GM18519 (cell line): ENCODE data around the gene CDC37L1.
A peak's percentile ranks its signal among the peaks of the same experiment; 100 is the strongest.

Experiments used
- ATAC-seq: cut with Tn5 transposase; IDR thresholded peaks from one replicate; pipeline ENCODE4 v1.9.1; 2021; ENCODE audit warnings: mild to moderate bottlenecking, moderate library complexity; ENCODE audit not compliant: unreplicated experiment, low FRiP score

Gene CDC37L1

DNA sequence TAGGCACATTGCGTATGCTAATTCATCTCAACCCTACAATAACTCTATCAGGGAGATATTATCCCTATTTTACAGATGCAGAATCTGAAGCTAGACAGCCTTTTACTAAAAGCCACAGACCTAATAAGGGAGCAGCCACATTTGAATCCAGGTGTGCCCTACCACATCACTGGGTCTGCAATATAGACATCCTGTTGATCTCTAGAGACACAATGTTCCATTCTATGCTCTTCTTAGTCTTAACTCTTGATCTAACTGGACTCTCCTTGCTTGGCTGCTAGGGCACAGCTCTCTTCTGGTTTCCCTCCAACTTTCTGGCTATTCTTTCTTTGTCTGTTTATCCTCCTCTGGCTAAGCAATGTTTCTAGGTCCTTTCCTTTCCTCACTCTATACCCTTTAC is 11.7 kb upstream of the CDC37L1 start:
- no peak for ATAC-seq

DNA sequence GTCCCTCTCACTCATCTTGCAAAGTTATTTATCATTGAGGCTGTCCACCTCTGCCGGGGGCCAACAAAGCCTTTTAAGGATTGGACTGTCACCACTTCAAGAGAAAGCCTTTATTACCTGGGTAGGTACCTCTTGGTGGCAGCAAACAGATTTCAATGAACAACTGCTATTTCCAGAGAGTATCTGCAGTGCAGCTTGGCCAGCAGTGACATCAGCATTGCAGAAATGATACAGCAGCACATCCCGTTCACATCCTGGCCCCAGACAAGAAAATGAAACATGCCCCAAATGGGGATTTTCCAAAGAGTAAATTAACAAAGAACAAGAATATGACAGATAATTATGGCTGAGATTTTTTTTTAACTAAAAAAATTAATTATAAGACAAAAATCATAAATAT is 10.8 kb upstream of the CDC37L1 start:
- no peak for ATAC-seq

DNA sequence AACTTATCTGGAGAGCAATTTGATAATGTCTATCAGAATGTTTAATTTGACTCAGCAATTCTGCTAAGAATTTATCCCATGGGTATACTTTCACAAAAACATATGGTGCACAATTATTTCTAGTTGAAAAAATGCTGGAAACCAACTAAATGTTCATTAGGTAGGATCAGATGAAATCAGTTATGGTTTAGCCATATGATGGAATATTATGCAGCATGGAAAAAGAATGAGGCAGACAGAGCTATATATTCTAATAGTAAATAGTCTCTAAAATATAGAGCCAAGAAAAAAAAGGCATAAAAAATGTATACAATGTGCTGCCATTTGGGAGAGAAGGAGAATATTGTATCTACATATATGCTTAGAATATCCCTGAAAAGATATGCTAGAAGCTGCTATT is 9.5 kb upstream of the CDC37L1 start:
- no peak for ATAC-seq

DNA sequence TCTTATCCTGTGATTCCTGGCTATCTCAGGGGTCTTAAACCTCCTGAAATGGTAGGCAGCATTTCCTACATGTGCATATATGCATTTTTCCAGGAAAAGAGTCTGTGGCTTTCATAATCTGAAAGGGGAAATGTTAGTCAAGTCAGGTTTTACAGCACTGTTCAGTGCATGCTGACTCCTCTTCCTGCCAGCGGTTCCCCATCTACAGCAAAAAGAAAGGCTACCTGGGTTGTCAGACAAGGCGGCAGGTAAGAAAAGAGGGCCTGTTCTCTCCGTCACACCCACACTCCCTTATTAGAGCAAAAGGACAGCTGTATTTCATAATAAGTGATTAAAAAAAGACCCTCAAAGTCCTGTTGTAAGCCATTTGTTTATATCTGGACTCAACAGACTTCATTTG is 8.8 kb upstream of the CDC37L1 start:
- no peak for ATAC-seq

DNA sequence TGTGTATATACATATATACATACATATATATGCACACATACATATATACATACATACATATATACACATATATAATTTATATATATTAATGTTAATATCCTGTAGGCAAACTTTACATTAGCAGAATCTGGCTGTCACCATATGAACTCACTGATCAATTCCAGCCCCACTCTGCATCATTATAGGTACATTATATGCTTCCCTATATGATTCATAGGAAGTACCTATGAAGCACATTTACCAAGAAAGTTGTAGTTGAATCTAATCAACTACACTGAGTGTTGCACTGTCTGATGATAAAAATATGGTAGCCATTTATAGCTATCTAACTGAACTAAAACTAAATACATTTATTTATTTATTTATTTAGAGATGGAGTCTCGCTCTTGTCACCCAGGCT is 7.6 kb upstream of the CDC37L1 start:
- ATAC-seq = no peak

DNA sequence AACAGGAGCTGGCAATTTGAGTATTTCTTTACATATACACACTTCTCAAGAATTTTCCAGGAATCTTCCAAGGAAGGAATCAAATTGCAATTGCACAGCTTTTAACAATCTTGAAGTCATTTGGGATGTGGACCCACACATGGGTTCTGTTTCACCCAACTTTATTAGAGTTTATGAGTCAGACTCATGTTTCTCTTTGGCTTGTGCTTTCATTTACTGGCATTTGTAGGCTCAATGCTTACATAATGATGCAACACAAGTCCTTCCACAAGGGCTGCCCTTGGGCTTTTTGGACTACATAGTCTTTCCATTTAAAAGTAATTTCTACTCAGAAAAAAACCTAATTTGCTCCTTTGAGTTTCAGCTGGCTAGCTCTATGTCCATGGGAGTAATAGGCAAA is 4.6 kb upstream of the CDC37L1 start:
- ATAC-seq = no peak

DNA sequence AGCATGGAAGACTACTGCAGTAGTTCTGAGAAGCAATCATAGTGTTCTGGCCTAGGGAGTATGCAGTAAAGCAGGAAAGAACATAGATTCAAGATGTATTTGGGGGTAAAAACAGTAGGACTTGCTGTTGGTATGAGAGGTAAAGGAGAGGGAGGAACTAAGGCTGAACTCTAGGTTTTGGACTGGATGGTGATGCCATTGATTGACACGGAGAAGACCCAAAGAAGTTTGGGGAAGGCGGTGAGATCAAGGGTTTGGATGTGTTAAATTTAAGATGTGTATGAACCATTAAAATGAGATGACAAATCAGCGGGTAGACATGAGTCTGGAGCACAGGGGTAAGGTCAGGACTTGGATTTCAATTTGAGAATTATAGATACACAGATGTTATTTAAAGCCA is 2.0 kb upstream of the CDC37L1 start:
- no peak for ATAC-seq

DNA sequence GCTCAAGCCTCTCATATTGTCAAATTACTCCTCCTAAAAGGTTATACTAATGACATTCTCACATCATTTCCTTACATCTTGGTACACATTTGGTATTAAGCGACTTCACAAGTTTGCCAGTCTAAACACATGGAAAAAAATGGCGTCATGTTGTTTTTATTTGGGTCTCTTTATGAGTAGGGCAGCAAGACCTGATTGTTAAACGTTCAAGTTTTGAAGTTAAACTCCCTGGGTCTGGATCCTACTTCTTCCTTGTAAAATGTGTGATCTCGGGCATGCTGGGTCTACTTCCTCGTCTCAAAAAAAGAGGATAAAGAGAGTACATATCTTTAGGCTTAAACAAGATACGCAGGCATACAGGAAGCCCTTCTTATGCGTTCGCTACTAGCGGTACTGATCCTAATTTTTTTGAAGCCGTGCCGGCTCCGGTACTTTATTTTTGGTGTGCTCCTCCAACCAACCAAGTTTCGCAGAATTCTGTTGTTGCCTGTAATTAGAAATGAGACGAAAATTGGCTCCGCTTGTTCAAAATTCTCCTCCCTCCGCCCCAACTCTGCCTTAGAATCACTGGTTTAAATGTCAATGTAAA is 596 bp upstream of the CDC37L1 start:
- ATAC-seq = no peak

DNA sequence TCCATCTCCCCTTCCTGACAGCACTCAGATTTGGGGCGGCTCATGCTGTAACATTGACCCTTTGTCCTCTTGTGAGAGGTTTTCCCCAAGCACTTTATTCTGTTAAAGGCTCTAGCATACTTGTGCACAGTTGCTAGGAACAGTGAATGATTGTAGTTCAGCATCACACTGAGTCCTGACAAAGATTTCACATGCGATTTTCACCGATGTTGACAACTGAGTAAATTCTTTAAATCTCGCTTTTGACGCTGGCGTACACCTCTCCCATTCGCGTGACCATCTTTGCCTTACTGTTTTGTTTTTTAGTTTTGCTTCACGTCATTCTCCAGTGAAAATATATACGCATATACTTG is 780 bp downstream of the CDC37L1 start:
- no peak for ATAC-seq

DNA sequence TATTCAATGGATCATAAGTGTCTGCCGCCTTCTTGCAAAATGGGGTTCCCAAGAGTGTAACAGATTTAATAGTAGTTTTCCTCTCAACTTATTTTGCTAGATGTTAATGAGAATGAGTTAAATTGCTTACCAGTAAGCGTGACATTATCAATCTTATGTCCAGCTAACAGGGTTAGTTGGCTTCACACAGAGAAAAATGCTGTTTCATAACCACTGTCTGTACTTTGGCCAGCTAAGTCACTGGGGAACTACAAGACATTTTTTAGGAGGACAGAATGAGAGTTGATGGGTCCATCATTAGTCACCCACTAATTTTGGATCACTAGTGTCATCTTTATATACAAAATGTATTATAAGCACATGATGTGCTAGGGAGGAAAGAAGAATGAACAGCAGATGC is 1.4 kb downstream of the CDC37L1 start:
- ATAC-seq = no peak

DNA sequence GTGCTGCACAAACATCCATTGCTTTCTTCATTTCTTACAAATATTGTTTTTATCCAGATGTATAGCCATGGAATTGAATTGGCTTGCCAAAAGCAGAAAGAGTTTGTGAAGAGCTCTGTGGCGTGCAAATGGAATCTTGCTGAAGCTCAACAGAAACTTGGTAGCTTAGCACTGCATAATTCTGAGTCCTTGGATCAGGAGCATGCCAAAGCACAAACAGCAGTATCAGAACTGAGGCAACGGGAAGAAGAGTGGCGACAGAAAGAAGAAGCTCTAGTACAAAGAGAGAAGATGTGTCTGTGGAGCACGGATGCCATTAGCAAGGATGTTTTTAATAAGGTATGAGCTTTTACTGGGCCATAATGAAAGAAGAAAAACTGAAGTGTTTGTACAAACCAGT is 5.5 kb downstream of the CDC37L1 start:
- no peak for ATAC-seq

DNA sequence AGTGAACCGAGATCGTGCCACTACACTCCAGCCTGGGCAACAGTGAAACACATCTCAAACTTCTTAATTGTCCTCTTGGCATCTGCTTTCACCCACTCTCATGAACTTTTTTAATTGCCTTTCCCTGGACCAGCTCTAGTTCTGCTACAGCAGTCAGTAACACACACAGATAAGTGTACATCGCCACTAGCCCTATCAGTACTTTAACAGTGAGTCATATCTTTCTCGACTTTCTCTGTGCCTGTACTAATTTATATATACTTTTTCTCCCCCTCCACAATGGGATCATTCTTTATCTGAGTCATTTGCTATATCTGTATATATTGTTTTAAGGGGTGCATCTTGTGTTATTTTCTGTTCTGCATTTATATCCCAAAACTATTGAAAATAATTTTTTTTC is 6.7 kb downstream of the CDC37L1 start:
- ATAC-seq = no peak

DNA sequence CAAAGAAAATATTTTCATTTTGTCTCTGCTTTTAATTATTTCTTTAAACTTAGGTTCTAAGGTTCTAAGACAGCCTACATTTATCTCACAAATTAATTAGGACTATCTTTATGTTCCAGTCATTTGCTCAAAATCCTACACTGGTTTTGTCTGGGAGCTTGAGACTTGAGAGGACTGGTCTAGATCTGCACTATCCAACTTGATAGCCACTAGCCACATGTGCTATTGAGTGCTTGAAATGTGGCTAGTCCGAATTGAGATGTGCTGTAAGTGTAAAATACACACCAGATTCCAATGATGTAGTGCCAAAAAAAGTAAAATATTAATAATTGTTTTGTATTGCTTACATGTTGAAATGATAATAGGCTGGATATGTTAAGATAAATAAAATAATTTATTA is 7.2 kb downstream of the CDC37L1 start:
- ATAC-seq = no peak

DNA sequence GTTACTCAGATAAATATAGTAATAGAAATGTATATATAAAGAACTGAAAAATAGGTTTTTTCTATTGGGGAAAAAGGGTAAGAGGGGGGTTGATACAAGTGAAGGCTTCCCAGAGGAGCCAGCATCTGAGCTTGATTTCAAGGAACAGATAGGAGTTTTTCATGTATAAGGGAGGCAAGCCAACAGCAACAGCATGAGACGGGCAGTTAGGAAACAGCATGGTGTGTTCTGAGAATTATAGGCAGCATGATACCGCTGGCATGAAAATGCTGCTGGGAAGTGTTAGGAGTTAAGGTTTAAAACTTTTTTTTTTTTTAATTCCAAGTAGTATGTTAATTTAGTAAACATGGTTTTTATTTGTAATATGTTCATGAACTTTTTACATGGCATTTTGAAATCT is 9.7 kb downstream of the CDC37L1 start:
- no peak for ATAC-seq

DNA sequence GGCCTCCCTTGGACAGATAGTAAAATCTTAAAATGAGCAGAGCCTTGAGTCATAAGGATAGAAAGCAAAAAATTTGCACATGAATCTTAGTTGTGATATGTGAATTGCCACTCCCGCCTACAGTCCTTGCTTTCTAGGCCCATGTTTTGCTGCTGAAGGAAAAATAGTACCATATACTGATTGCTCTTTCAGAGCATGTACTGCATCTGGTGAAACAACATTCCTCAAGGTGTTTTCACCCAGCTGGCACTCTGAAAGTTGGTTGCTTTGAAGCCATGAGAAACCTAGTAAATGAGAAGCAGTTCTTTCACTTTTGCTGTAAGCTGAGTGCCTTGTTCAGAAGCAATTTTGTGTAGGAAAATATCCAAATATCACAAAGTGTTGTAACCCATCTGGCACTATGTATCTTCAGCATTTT is 10.3 kb downstream of the CDC37L1 start:
- peak; percentile 71 for ATAC-seq

DNA sequence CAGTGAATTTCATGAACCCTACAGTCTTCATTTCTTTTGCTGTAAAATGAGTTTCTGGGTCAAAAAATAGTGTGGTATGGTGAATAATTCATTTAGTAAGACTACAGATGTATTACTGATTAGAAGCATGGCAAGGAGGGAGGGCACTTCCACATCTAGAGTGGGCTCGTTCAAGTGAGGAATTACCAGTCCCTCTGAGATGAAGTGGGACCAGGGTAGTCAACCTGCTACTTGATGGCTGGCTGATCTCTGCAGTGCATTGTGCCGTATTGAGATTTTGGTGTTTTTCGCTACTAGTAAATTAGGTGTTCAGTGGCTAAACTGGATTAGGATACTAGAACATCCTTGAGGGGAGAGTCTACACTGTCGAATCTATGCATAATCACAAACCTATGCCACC is 10.8 kb downstream of the CDC37L1 start:
- ATAC-seq = peak; percentile 24

DNA sequence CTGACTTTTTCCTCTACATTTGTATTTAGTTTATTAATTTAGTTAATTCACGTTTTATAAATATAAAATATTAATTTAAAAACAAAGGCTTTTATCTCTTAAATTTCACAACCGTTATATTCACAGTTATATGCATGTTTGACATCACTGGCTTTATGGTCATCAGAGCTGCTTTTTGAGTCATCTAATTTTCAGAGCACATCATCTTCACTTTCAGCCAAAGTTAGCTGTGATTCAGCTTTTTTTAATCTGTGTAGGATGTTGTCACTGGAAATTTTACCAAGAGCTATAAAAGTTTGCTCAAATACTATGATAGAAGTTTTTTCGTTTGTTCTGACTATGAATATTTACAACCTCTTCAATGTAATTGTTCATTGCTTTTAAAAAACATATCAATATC is 12.4 kb downstream of the CDC37L1 start:
- ATAC-seq = no peak

DNA sequence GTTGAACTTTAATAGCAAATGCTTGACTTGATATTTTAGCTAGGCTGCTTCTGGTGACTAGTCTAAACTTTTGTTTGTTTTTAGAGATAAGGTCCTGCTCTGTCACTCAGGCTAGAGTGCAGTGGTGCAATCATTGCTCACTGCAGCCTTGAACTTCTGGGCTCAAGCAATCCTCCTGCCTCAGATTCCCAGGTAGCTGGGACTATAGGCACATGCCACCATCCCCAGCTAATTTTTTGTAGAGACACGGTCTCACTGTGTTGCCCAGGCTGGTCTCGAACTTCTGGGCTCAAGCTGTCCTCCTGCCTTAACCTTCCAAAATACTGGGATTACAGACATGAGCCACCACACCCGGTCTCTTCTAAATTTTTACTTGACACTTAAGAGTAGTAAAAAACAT is 20.7 kb downstream of the CDC37L1 start:
- ATAC-seq = no peak

DNA sequence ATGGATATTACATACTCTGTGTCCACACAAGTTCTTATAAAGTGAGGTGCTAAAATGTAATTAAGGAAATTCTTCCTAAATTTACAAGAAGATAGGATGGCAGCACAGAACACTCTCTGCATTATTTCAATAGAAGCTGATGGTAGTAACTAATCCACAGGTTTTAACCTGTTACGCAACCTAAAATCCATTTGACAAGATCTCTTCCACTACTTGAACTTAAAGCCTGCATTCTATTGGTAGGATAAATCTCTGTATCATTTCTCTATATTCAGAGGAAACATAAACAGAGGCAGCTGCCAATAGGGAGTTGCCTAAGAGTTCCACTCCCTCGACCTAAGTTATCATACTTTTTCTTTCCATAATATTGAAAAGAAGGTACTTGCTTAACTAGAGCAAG is 21.6 kb downstream of the CDC37L1 start:
- ATAC-seq = no peak

DNA sequence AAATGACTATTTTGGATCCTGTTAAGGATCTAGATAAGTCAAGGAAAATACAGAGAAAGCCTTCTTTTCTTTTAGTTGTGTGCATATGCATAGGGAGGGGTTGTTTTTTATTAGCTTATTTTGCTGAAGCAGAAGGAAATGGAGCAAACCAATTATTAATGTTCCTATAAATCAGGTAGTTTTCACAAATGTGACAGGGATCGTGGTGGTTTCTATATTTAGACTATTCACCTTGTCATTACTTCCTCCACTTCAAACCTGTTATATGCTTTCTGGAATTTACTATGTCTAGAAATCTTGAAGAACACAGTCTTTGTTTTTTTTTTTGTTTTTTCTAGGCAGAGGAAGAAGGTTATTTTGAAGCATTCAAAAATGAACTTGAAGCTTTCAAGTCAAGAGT is 22.2 kb downstream of the CDC37L1 start:
- no peak for ATAC-seq

DNA sequence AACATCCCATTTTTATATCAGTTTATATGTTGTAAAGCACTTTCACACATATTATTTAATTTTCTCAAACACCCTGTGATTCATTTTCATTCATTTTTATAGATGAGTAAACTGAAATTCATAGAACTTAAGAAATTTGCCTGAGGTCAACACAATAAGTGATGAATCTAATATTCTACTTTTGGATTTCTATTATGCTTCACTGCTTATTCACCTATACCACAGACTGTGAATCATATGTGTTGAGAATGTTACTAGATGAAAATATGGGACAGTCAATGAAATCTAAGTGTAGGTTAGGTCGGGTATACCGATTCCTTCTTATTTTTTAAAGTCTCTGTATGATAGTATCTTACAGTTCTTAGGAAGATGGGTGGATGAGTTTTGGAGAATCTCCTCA is 24.8 kb downstream of the CDC37L1 start:
- no peak for ATAC-seq

DNA sequence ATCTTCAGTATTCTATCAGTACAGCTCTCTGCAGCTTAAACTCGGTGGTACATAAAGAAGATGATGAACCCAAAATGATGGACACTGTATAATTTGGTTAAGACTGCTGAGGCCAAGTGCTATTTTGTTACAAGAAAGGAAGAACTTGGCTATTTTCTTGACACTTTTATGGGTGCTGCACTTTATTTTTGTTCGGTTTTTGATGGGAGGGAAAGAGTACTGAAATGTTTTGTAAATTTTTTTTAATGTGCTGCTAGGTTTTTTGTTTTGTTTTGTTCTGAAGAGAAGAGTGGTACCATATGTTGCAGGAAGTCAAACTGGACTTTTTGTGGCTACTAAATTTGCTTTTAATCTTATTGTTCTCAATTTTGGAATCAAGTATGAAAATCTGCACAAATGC is 26.7 kb downstream of the CDC37L1 start:
- ATAC-seq = no peak

DNA sequence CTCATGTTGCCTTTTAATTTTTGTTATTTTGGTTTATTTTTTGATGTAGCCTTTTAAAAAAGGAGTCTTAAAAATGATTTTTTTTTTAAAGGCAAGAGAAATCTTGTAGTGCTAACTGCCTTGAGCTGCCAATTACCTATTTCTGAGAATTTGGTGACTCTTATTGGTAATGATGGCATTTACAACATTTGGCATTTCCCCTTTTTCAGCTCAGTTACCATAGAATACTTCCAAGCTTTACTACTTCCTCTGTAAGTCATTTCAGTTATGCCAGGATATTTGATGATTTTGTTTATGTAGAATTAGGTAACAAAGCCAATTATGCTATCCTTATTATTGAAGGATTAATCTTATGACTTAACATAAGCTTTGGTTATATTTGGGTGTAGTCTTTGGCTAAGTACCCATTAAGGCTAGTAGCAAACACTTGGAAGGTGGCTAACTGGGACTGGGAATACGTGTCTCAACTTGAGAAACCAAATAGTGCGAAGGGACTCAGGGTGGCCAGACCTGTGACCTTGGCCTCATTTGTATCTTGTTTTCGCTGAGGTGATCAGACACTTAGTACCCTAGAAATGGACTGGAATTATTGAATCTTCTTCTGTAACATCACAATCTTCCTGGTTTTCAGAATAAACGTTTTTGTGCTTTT is 27.7 kb downstream of the CDC37L1 start:
- no peak for ATAC-seq
